Inflammatory macrophage treated with lipopolysaccharide for 4 hours (primary cell): ENCODE data around the gene CHCHD1.
"Not testable (repeated sequence)": the region's sequence is repeated elsewhere in the genome, so short reads cannot be mapped to it uniquely, and the experiment has no call there.

Experiments
- DNase-seq: peaks from one replicate; pipeline ENCODE4 v3.0.0-alpha.2; 2020

Gene CHCHD1

DNA sequence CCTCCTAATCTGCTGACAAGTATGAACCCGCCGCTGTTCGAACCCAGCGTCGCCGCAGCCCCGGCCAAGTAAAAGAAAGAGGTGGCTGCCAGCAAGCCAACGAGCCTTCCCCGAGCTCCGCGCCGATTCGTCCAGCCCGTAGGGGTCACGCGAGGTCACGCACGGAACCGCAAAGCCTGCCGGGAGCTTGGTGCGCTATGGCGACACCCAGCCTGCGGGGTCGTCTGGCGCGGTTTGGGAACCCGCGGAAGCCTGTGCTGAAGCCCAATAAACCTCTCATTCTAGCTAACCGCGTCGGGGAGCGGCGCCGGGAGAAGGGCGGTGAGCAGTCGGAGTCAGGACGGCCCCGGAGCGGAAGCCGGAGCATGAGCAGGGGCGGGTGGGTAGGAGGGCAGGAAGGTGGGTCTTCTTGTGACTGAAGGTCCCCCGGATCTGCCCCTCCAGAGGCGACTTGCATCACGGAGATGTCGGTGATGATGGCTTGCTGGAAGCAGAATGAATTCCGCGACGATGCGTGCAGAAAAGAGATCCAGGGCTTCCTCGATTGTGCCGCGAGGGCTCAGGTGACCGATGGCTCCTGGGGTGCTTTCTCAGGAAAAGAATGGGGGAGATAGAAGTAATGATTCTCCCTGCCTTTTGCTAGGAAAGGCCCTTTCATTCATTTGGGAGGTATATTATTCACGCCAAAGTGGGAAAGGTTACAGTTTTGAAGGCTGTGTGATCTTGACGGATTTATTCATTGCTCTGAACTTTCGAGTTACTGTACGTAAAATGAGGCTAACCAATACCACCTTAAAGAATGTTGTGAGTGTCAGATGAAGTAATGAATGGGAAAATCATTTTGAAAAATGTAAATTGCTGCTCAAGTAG lies at the start of gene CHCHD1:
TSS of gene CHCHD1 (plus strand) at position 170 of the 870 bp plus-strand sequence. CDS start at position 198, 28 bp downstream.
- peak; percentile 86 for DNase-seq

DNA sequence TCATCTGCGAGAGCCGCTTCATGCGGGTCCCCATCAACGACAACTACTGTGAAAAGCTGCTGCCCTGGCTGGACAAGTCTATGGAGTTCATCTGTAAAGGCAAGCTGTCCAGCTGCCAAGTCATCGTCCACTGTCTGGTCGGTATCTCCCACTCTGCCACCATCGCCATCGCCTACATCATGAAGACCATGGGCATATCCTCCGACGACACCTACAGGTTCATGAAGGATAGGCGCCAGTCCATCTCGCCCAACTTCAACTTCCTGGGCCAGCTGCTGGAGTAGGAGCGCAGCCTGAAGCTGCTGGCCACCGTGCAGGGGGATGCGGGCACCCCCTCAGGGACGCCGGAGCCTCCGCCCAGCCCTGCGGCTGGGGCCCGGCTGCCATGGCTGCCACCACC lies 49.4 kb upstream of the CHCHD1 start:
- DNase-seq = no peak

DNA sequence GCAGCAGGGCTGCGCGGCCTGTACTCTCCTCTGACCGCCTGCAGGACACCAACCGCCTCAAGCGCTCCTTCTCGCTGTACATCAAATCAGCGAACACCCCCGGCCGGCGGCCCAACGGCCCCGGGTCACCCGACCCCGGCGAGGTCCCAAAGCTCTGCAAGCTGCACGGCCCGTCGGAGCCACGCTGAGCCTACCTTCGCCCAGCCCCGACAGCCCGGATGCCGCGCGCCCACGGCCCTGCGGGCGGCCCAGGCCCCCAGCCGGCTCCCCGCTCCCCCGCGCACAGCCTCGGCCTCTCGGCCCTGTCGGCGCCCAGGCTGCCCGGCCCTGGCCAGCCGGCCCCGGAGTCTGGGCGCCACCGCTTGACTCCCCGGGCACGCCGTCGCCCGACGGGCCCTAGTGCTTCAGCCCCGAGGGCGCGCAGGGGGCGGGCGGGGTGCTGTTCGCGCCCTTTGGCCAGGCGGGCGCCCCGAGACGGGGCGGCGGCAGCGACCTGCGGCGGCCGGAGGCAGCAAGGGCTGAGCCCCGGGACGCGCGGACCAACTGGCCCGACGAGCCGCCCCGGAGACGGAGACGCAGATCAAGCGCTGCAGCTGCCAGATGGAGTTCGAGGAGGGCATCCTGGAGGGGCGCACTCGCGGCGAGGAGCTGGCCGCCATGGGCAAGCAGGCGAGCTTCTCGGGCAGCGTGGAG lies 48.8 kb upstream of the CHCHD1 start:
- DNase-seq = no peak

DNA sequence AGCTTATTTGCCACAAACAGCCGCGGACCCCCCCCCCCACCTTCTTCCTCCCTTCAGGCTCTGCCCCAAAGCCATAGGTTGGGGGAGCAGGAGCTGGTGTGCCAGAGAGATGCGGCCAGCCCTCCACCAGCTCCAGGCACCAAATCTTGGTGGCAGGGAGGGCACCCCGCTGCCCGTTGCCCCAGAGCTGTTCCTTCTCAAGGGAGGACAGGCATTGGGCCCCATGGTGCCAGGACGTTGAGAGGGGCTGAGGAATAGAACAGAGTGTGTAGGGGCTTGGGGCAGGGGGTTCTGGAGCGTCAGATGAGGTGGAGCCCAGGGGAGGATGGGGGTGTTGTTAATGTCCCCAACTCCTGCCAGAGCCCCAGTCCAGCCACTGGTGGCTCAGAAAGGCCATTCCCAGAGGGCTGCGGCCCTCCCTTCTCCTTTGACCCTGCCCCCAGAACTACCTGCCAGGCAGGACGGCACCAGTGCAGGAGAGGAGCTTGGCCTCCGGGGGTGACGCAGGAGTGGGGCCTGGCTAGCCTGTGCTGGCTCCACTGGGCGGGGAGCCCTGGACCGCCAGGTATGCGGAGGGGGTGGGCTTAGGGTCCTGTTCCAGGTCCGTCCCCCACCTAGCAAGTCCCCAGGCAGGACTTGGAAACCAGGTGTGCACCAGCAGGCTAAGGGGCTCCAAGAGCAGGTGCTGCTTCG lies 47.7 kb upstream of the CHCHD1 start:
- no peak for DNase-seq

DNA sequence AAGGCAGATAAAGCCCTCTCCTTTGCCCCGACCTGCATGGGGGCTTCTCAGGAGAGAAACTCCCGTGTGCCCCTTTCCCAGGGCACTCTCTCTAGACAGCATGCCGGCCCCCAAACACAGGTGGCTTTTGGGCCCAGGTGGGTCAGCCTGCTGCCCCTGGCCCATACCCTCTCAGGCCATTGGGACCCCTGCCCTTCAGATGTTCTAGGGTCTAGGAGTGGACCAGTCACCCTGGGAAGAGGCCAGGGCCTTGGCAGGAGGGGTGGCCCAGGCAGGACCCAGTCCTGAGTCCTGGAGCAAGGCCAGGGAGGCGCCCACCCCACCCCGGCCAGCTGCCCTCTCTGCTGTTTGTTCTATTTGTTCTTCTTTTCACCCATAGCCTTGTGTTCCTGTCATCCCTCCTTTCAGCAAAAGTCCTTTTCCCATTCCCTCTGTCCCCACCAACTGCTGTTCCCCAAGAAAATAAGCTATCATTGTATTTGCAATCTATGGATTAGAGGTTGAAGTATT lies 47.0 kb upstream of the CHCHD1 start:
- no peak for DNase-seq

GRCh38 chr10:73740501-73741254 lies 41.2 kb upstream of the CHCHD1 start:
- DNase-seq = not testable (repeated sequence)

DNA sequence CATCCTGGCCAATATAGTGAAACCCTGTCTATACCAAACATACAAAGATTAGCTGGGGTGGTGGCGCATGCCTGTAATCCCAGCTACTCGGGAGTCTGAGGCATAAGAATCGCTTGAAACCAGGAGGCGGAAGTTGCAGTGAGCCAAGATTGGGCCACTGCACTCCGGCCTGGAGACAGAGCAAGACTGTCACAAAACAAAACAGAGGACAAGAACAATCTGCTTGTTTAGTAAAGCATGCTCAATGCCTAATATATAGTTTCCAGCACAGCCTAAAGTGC lies 39.5 kb upstream of the CHCHD1 start:
- no peak for DNase-seq

DNA sequence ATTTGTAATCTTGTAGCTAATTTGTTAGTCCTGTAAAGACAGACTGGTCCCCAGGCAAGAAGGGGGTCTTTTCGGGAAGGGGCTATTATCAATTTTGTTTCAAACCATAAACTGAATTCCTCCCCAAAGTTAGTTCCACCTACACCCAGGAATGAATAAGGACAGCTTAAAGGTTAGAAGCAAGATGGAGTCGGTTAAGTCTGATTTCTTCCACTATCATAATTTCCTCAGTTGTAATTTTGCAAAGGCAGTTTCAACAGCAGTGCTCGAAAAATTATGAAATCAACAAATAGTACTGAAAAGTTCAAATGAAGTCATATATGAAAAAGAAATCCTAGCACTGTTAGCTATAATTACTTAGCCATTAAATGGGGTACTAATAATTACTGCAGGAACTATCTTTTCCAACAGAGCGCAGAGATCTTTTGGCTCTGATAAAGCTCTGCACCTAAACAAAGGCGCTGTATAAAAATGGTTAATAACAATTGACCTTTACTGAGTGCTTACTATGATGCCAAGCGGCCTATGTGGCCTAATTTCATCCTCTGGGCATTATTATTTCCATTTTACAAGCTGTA lies 38.4 kb upstream of the CHCHD1 start:
- peak; percentile 11 for DNase-seq

DNA sequence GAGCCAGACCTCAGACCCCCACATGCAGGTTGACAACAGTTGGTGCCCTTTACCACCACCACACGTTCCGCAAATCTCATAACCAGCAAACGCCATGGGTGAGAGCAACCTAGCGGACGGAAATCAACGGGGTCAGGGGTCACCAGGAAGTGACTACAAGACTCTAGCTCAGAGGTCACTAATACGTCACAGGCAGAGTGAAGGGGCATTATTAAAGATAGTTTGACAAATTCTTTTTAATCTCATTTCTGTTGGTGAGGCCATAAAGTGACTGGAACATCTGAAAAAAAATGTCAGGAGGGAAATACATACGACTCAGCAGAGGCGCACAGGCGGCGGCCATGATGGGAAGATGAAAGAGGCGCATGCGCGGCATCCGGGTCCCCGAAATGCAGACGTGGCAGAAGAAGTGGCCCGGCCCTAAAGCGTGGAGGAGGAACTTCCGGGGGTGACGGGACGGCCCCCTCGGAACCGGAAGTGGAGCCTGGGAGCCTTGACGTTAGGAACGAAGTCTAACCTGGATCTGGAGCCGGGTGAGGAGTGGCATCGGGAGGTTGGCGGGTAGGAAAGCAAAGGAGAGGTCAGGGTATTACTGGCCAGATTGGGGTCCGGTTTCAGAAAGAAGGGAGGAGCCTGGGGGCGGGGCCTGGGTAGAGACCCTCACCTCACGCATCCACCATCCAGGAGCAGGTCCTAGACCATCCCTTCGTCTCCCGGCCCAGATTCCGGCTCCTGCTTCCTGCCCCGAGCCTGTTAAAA lies 37.8 kb upstream of the CHCHD1 start, which contains the start of gene SEC24C:
TSS of gene SEC24C (plus strand) at position 468 of the 759 bp plus-strand sequence. CDS start 2,461 bp downstream, outside the sequence.
- DNase-seq = peak; percentile 97

GRCh38 chr10:73744664-73744975 lies 37.2 kb upstream of the CHCHD1 start:
- peak; percentile 79 for DNase-seq

DNA sequence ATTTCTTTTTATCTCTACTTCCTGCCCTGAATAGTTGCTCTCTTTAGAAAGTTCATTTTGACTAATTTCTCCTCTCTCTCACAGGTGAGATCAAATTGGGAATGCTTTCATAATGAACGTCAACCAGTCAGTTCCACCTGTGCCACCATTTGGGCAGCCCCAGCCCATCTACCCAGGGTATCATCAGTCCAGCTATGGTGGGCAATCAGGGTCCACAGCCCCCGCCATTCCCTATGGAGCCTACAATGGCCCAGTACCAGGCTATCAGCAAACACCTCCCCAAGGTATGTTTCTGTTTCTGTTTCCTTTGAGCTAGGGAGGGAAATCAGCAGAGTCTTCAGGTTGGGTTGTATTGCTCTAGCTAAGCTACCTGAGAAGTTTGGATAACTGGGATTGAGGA lies 35.1 kb upstream of the CHCHD1 start:
- DNase-seq = no peak

DNA sequence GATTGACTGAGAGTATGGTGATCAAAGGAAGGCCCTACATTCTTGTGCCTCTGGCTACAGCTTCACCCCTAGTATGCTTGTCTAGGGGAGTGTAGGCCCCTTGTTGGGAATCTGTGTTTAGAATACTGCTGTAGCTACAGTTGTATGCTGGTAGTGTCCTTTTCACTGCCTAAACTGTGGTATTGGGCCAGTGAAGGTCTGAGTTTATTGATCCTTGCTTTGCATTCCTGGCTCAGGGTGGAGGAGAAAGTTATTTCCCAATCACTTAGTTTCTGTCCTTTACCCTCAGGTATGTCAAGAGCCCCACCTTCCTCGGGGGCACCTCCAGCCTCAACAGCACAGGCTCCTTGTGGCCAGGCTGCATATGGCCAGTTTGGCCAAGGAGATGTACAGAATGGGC lies 31.0 kb upstream of the CHCHD1 start:
- no peak for DNase-seq

GRCh38 chr10:73756183-73756582 lies 25.7 kb upstream of the CHCHD1 start:
- DNase-seq = no peak

GRCh38 chr10:73758704-73759511 lies 22.9 kb upstream of the CHCHD1 start:
- DNase-seq = no peak

DNA sequence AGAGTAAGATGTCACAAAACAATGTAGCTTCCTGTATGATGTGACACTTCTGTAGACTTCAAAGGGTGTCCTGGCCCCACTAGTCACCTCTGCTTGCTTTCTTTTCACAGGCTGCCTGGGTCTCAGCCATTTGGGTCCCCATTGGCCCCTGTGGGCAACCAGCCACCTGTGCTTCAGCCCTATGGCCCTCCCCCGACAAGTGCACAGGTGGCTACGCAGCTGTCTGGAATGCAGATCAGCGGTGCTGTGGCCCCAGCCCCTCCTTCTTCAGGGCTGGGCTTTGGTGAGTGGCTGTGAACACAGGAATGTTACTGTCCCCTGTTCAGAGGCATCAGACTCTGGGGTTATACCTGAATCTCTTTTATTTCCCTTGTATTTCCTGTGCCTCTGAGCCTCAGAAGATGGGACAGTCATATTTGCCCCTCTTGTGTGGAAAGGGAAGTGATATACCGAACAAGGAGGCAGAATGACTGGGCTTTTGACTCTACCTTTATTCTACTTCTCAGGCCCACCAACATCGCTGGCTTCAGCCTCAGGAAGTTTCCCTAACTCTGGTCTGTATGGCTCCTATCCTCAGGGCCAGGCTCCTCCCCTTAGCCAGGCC lies 22.2 kb upstream of the CHCHD1 start:
- no peak for DNase-seq

- no peak for DNase-seq
Observed at GRCh38 chr10:73761781-73762180, 20.1 kb upstream of the CHCHD1 start.

DNA sequence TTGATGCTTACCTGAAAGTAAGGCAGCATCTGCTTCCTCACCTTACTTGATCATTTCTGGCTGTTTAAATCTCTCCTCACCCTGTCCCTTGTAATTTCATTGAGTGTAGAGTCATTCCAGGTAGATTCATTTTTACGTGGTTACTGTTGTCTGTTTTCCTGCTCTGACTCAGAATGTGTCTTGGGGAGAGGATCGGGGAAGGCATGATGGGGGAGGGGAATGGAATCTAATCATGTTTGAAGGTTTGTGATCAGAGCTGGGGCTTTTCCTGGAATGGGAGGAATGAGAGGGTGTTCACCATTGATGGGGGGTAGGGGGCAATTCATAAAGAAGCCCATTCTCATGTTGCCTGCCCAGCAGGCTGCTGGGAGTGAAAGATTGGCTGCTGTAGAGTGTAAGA lies 18.9 kb upstream of the CHCHD1 start:
- no peak for DNase-seq

DNA sequence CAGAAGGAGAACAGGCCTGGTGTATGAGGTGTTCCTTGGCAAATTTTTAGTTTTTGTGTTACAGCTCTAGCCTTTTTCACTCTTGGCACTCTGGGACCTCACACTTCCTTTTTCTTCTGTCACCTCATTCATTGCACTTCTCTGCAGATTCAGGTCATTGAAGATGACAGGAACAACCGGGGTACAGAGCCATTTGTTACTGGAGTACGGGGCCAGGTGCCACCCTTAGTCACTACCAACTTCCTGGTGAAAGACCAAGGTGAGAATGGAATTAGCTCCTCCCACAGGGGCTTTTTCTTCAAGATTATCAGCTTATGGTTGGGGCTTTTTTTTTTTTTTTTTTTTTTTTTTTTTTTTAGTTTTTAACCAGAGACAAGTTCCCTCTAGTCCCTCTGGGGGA lies 18.5 kb upstream of the CHCHD1 start:
- no peak for DNase-seq

GRCh38 chr10:73765066-73765465 lies 16.8 kb upstream of the CHCHD1 start:
- DNase-seq = peak; percentile 38

GRCh38 chr10:73768881-73769280 lies 13.0 kb upstream of the CHCHD1 start:
- no peak for DNase-seq
